Measurements from ENCODE around the gene DNAJA4.
A peak's percentile ranks its signal among the peaks of the same experiment; 100 is the strongest.

DNAJA4 gene

GRCh38 chr15:78264304-78265136 is at the start of gene DNAJA4:
Gene DNAJA4 (plus strand): TSS chr15:78264562. CDS start chr15:78264764, 202 bp downstream.
- peak; percentile 13 to 45 (median 19) for DNase-seq (ENCODE audit: low read depth in 3 of 3)

- no peak for DNase-seq (ENCODE audit: low read depth in 3 of 3)
Measured at GRCh38 chr15:78216276-78217104, 47.9 kb upstream of the DNAJA4 start.

- no peak for DNase-seq (ENCODE audit: low read depth in 3 of 3)
Measured at GRCh38 chr15:78220713-78221112, 43.6 kb upstream of the DNAJA4 start.

GRCh38 chr15:78222745-78223395 is 41.5 kb upstream of the DNAJA4 start:
- no peak for DNase-seq (ENCODE audit: low read depth in 3 of 3)

- DNase-seq (ENCODE audit: low read depth in 3 of 3) = no peak
Measured at GRCh38 chr15:78223396-78224022, 40.9 kb upstream of the DNAJA4 start.

GRCh38 chr15:78224023-78224411 is 40.3 kb upstream of the DNAJA4 start:
- DNase-seq (ENCODE audit: low read depth in 3 of 3) = no peak

GRCh38 chr15:78225783-78226541 is 38.4 kb upstream of the DNAJA4 start:
- no peak for DNase-seq (ENCODE audit: low read depth in 3 of 3)

GRCh38 chr15:78228356-78228996 is 35.9 kb upstream of the DNAJA4 start:
- DNase-seq (ENCODE audit: low read depth in 3 of 3) = no peak

GRCh38 chr15:78229431-78230406 is 34.6 kb upstream of the DNAJA4 start:
- no peak for DNase-seq (ENCODE audit: low read depth in 3 of 3)

- DNase-seq (ENCODE audit: low read depth in 3 of 3) = no peak
Measured at GRCh38 chr15:78232951-78233350, 31.4 kb upstream of the DNAJA4 start.

- DNase-seq (ENCODE audit: low read depth in 3 of 3) = no peak
Measured at GRCh38 chr15:78233496-78233895, 30.9 kb upstream of the DNAJA4 start.

- no peak for DNase-seq (ENCODE audit: low read depth in 3 of 3)
Measured at GRCh38 chr15:78234515-78235040, 29.8 kb upstream of the DNAJA4 start, which contains the start of gene ACSBG1. Gene ACSBG1 (minus strand): TSS chr15:78234565. CDS start chr15:78234501, 64 bp downstream.

- DNase-seq (ENCODE audit: low read depth in 3 of 3) = no peak
Measured at GRCh38 chr15:78236491-78236890, 27.9 kb upstream of the DNAJA4 start.

GRCh38 chr15:78237146-78237545 is 27.2 kb upstream of the DNAJA4 start:
- DNase-seq (ENCODE audit: low read depth in 3 of 3) = no peak

GRCh38 chr15:78239811-78240210 is 24.6 kb upstream of the DNAJA4 start:
- DNase-seq (ENCODE audit: low read depth in 3 of 3) = no peak

- peak; percentile 63 to 80 (median 72) for DNase-seq (ENCODE audit: low read depth in 3 of 3)
Measured at GRCh38 chr15:78241017-78241416, 23.3 kb upstream of the DNAJA4 start.

- DNase-seq (ENCODE audit: low read depth in 3 of 3) = no peak
Measured at GRCh38 chr15:78242128-78242527, 22.2 kb upstream of the DNAJA4 start.

- DNase-seq (ENCODE audit: low read depth in 3 of 3) = no peak
Measured at GRCh38 chr15:78243058-78243457, 21.3 kb upstream of the DNAJA4 start.

- DNase-seq (ENCODE audit: low read depth in 3 of 3) = no peak
Measured at GRCh38 chr15:78243491-78243941, 20.8 kb upstream of the DNAJA4 start.
